ENCODE data around the gene FOCAD.

- no peak for TF ChIP-seq POLR2A (IDR thresholded peaks at IDR 0.05; ENCODE audit: low read depth, low read length)
- TF ChIP-seq TAF1 (IDR thresholded peaks at IDR 0.05; ENCODE audit: borderline replicate concordance, low read depth, low read length), result no peak
- TF ChIP-seq POLR2AphosphoS5 (IDR thresholded peaks at IDR 0.05; ENCODE audit: low read depth, low read length), result no peak
Measured at GRCh38 chr9:20981486-20981885, 297.4 kb downstream of the FOCAD start.
